HG03108 (cell line): ENCODE data around the gene POMGNT1.
"Not testable (repeated sequence)": the region's sequence is repeated elsewhere in the genome, so short reads cannot be mapped to it uniquely, and the experiment has no call there.

ENCODE experiments used
- ATAC-seq: cut with Tn5 transposase; IDR thresholded peaks from one replicate; pipeline ENCODE4 v1.9.1; 2021; ENCODE audit warnings: moderate library complexity; ENCODE audit not compliant: unreplicated experiment

POMGNT1 gene

GRCh38 chr1:46197964-46198811 is at the start of gene POMGNT1:
Gene POMGNT1 (minus strand): TSS chr1:46198434. CDS start chr1:46197821, 613 bp downstream.
- peak; percentile 74 for ATAC-seq

GRCh38 chr1:46247436-46248121 is 49.3 kb upstream of the POMGNT1 start, which contains the start of gene RAD54L:
Gene RAD54L (plus strand): TSS chr1:46247763. CDS start chr1:46248406, 643 bp downstream.
- peak; percentile 87 for ATAC-seq

DNA sequence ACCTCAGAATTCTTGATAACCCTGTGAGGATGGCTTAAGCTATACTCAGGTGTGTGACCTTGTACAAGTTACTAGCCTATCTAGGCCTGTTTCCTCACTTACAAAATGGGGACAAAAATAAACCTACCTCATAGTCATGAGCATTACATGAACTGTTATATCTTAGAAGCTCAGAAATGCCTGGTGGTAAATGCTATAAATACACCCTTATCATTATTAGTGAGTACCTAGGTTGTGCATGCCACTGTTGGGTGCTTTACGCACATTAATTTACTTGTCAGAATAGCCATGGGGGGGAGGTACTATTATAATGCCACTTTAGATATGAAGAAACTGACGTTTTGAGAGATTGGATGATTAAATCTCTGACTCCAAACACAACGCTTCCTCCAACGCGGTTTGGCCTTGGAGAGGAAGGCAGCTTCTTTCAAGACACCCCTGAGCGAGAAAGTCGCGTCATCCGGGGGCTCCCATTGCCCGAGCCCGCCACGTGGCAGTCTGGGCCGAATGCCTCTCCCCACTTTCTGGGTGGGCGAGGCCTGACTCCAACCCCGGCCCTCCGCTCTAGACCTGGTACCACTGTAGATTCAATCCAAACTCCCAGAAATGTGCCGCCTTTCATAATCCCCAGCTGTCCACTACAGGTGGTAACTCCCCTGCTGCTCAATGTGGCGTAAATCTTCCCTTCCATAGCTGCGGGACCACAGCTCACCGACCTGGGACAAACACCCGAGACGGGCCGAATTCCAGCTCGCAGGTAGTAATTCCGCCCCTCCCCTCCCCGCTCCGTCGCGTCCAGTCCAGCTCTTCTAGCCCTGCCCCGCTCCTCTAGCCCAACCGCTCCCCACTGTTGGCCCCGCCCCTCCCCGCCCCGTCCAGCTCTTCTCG is 48.6 kb upstream of the POMGNT1 start:
- peak; percentile 49 for ATAC-seq

DNA sequence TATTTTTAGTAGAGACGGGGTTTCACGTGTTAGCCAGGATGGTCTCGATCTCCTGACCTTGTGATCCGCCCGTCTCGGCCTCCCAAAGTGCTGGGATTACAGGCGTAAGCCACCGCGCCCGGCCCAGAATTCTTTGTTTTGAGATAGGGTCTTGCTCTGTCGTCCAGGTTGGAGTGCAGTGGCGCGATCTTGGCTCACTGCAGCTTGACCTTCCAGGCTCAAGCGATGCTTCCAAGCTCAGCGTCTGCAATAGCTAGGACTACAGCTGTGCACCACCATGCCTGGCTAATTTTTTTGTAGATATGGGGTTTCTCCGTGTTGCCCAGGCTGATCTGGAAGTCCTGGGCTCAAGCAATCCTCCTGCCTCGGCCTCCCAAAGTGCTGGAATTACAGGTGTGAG is 47.9 kb upstream of the POMGNT1 start:
- not testable (repeated sequence) for ATAC-seq

GRCh38 chr1:46244656-46245371 is 46.6 kb upstream of the POMGNT1 start:
- ATAC-seq: no peak

GRCh38 chr1:46243831-46244230 is 45.6 kb upstream of the POMGNT1 start:
- ATAC-seq: not testable (repeated sequence)

DNA sequence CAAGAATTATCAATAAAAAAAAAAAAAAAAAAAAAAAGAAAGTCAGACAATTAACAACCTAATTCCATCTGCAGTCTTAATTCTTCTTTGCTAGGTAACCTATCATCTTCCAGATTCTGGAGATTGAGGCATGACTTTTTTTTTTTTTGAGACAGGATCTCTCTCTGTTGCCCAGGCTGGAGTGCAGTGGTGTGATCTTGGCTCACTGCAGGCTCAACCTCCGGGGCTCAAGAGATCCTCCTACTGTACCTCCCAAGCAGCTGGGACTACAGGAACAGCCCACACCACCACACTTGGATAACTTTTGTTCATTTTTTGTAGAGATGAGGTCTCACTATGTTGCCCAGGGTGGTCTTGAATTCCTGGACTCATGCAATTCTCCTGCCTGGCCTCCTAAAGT is 44.7 kb upstream of the POMGNT1 start:
- no peak for ATAC-seq

DNA sequence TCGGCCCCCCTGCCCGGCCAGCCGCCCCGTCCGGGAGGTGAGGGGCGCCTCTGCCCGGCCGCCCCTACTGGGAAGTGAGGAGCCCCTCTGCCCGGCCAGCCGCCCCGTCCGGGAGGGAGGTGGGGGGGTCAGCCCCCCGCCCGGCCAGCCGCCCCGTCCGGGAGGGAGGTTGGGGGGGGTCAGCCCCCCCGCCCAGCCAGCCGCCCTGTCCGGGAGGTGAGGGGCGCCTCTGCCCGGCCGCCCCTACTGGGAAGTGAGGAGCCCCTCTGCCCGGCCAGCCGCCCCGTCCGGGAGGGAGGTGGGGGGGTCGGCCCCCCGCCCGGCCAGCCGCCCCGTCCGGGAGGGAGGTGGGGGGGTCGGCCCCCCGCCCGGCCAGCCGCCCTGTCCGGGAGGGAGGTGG is 43.5 kb upstream of the POMGNT1 start:
- not testable (repeated sequence) for ATAC-seq

- ATAC-seq: not testable (repeated sequence)
Observed at GRCh38 chr1:46238865-46239264, 40.6 kb upstream of the POMGNT1 start.

DNA sequence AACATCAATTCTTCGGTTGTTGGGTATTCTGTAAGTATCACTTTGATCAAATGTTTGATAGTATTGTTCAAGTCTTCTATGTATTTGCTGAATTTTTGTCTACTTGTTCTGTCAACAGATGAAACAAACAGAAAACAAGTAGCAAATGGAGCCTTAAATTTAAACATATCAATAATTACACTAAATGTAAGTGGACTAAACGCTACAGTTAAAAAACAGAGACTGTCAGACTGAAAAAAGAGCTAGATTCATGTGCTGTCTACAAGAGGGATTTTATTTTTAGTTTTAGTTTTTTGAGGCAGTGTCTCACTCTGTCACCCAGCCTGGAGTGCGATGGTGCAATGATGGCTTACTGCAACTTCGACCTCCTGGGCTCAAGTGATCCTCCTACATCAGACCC is 38.6 kb upstream of the POMGNT1 start:
- ATAC-seq: no peak

- ATAC-seq: not testable (repeated sequence)
Observed at GRCh38 chr1:46231231-46231630, 33.0 kb upstream of the POMGNT1 start.

- ATAC-seq: no peak
Observed at GRCh38 chr1:46224966-46225365, 26.7 kb upstream of the POMGNT1 start.

DNA sequence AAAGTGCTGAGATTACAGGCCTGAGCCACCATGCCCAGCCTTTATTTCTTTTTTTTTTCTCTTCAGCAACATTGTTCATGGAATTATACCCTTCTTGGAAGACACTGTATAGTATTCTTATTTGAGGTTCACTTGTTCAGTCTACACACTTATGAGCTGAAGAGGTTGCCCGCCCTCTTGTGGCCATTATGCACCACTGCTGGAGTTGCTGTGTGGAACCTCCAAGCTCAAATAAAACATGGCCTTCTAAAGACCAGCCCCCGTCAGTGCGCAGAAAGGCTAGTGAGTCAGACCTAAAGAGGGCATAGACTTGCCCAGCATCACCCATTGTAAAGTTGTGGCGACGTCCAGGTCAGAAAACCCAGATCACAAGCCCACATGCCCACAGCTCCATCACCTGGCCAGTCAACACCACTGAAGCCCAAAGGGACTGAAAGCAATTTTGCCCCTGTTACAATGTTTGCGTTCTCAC is 25.3 kb upstream of the POMGNT1 start:
- ATAC-seq: no peak

DNA sequence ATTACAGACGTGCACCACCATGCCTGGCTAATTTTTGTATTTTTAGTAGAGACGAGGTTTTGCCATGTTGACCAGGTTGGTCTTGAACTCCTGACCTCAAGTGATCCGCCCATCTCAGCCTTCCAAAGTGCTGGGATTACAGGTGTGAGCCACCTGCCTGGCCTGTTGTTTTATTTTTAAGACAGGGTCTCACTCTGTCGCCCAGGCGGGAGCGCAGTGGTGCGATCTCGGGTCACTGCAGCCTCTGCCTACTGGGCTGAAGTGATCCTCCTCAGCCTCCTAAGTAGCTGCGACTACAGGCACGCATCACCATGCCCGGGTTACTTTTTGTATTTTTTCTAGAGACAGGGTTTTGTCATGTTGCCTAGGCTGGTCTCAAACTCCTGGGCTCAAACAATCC is 24.8 kb upstream of the POMGNT1 start:
- ATAC-seq: not testable (repeated sequence)

GRCh38 chr1:46221749-46222148 is 23.5 kb upstream of the POMGNT1 start:
- no peak for ATAC-seq

GRCh38 chr1:46220808-46221207 is 22.6 kb upstream of the POMGNT1 start:
- ATAC-seq: no peak

- no peak for ATAC-seq
Observed at GRCh38 chr1:46219551-46220520, 21.6 kb upstream of the POMGNT1 start.

- ATAC-seq: no peak
Observed at GRCh38 chr1:46218443-46218842, 20.2 kb upstream of the POMGNT1 start.

DNA sequence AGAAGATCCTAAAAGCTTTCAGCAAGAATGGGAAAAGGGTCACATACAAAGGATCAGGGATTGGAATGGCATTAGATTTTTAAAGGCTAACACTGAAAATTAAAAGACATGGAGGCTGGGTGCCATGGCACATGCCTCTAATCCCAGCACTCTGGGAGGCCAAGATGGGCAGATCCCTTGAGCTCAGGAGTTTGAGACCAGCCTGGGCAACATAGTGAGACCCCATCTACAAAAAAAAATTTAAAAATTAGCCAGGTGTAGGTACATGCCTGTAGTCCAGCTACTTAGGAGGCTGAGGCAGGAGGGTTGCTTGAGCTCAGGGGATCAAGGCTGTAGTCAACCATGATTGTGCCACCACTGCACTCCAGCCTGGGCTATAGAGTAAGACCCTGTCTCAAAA is 17.3 kb upstream of the POMGNT1 start:
- no peak for ATAC-seq
